ENCODE measurements around the gene ASF1B. TPM values are rescaled to one million over a fixed set of nuclear protein-coding genes. Genes with fewer than 3 reads are reported as not detected.
"Not testable (repeated sequence)": the region's sequence is repeated elsewhere in the genome, so short reads cannot be mapped to it uniquely, and the experiment has no call there.

The ASF1B gene
- total RNA-seq, 1 donor from 2014 or later, result 1.00 TPM

- DNase-seq (no peak), ATAC-seq (ENCODE audit: poor library complexity) (no peak)
- intact Hi-C loops (cut with DNase I), result no loop called here
Observed at GRCh38 chr19:14162871-14163297, 26.5 kb upstream of the ASF1B start.

- intact Hi-C loops (cut with DNase I), result no loop called here
- ATAC-seq (ENCODE audit: poor library complexity), result no peak
- no peak for DNase-seq
Observed at GRCh38 chr19:14161305-14161704, 24.9 kb upstream of the ASF1B start.

GRCh38 chr19:14160017-14160703, 23.8 kb upstream of the ASF1B start:
- no peak for DNase-seq

DNA sequence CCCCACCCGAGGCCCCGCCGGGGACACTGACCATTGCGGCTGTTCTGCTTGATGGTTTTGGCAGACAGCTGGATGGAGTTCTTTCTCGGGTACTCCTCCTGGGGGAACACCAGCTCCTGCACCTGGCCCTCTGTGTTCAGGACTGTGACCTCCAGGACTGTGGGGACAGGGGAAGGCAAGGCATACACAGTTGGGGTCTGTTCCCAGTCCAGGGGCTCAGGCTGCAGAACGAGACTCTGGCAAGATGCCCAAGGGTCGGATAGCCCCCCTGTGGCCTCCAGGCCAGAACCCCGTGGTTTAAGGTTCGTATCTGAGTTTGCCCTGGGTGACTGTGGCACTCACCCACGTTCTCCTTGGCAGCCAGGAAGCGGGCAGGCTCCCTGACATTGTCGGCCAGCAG, 22.7 kb upstream of the ASF1B start:
- no peak for ATAC-seq (ENCODE audit: poor library complexity)
- intact Hi-C loops (cut with DNase I), result no loop called here
- no peak for DNase-seq

More at GRCh38 chr19:14160017-14160703, 23.8 kb upstream of the ASF1B start:
- intact Hi-C loops (cut with DNase I), result no loop called here
- no peak for ATAC-seq (ENCODE audit: poor library complexity)

DNA sequence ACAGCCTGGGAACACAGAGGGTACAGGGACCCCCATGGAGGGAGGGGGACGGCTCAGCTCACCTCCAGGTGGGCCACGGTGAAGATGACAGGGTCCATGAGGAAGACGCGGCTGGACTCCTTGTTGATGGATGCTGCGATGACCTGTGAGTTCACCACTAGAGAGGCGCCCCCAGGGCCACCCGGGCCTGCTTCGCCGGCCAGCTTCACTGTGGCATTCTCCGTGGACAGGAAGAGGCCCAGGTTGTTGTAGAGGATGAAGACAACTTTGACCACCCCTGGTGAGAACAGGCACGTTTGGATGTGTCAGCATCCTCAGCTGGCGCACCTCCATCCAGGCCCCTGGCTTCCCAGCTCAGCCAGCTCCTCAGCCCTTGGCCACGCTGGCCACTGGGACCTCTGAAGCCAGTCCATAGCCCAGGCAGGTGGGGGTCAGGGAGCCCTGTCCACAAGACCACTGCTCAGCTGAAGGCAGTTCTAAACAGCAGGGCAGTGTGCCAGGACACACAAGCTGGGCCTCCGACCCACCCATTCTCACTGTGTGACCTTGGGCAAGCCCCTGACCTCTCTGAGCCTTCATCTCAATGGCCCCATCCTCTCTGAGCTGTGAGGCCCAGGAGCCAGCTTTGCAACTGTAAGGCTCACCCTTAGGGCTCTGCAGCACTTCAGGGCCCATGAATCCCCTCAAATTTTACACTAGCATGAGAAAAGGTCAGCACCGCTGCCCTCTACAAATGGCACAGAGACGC, 22.1 kb upstream of the ASF1B start:
- ATAC-seq (ENCODE audit: poor library complexity) (no peak), DNase-seq (no peak)
- intact Hi-C loops (cut with DNase I), result no loop called here

DNA sequence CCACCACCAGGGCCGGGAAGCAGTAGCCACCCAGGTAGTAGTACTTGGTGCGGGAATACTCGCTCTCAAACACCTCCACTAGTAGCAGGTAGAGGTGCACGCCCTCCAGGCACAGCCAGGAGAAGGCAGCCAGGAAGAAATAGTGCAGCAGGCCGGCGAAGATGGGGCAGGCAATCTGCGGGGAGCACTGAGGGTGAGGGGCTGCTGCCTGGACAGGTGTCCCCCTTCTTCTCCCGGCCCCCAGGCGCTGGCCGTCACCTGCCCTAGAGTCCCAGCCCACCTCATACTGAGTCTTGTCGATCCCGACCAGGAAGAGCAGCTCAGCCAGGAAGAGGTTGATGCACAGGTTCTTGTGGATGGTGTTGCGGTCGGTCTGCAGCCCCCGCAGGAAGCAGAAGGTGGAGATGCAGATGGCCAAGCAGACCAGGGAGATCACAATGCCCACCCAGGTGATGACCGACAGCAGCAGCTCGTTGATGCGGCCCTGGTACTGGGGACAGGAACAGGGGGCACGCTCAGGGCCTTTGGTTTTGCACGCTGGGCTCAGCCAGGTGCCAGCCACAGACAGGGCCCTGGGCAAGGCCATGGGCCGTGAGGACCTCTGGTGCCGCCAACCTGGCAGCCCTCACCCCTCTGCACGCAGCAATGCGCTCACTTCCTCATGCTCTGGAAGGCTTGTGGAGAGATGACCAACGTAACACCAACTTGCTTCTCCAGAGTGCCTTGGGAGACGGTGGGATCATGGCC, 20.8 kb upstream of the ASF1B start:
- ATAC-seq (ENCODE audit: poor library complexity), result no peak
- intact Hi-C loops (cut with DNase I), result no loop called here
- no peak for DNase-seq

DNA sequence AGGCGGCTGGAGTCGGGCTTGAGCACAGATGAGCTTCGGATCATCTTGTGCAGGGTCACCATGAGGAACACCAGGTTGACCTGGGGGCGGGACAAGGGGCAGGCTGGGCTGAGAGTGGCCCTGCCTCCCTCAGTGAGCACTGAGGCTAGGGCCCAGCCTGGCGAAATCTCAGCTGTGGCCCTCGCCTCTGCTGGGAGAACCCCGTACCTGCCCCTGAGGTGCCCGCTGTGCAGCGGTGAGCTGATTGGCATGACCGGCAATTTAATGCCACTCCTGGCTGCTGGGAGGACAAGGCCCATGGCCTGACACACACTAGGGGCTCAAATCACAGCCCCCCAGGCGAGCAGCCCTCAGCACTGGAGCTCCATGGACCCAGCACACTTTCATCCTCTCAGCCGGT, 19.7 kb upstream of the ASF1B start:
- DNase-seq (no peak), ATAC-seq (ENCODE audit: poor library complexity) (no peak)
- intact Hi-C loops (cut with DNase I), result no loop called here

GRCh38 chr19:14155371-14155770, 19.0 kb upstream of the ASF1B start:
- intact Hi-C loops (cut with DNase I), result no loop called here
- ATAC-seq (ENCODE audit: poor library complexity) (no peak), DNase-seq (no peak)

GRCh38 chr19:14152713-14153112, 16.3 kb upstream of the ASF1B start:
- no peak for ATAC-seq (ENCODE audit: poor library complexity)
- intact Hi-C loops (cut with DNase I), result no loop called here
- no peak for DNase-seq

DNA sequence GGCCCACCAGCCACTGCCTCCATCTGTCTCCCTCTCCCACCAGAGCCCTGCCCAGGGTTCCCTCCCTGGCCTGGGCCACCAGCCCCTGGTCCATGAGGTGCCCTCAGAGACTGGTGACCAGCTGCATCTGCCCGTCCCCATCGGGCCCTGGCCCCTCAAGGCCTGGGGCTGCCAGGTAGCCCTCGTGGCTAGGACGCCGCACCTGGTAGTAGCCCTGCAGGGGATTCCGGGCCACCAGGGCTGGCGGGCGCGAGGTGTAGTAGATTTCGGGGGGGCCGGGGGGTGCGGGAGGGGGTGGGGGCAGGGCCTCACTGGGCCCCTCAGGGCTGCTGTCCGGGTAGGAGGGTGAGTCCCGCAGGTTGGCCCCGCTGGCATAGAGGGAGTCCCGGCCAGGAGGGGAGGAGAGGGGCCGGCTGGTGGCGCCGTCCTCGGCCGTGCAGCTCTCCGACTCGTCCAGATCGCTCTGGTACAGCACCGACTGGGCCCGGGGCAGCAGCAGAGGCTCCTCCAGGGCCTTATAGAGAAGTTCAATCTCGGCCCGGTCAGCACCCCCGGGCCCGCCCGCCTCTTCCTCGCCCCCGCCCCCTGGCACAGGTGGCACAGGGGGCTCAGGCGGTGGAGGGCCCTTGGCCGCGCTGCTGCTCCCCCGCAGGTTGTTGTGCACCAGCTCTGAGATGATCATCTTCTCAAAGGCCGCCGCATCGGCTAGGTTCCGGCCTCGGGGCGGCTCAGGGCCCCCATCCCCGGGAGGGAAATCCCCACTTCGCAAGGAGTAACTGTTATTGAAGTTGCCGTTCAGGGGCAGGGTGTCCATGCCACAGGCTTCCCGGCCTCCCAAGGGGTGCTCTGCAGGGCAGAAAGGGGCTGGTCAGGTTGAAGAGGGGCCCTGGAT, 14.6 kb upstream of the ASF1B start:
- intact Hi-C loops (cut with DNase I), result no loop called here
- DNase-seq (no peak), ATAC-seq (ENCODE audit: poor library complexity) (no peak)

- DNase-seq (no peak), ATAC-seq (ENCODE audit: poor library complexity) (no peak)
- intact Hi-C loops (cut with DNase I), result no loop called here
Observed at GRCh38 chr19:14150041-14150769, 13.8 kb upstream of the ASF1B start.

- ATAC-seq (ENCODE audit: poor library complexity), result peak; percentile 73
- DNase-seq, result peak; percentile 92
- intact Hi-C loops (cut with DNase I), result loop anchor here (5.0 kb wide), 1 partner anchor 198 kb away; no protein-coding TSS in a partner anchor
Observed at GRCh38 chr19:14149509-14149994, 13.2 kb upstream of the ASF1B start.

DNA sequence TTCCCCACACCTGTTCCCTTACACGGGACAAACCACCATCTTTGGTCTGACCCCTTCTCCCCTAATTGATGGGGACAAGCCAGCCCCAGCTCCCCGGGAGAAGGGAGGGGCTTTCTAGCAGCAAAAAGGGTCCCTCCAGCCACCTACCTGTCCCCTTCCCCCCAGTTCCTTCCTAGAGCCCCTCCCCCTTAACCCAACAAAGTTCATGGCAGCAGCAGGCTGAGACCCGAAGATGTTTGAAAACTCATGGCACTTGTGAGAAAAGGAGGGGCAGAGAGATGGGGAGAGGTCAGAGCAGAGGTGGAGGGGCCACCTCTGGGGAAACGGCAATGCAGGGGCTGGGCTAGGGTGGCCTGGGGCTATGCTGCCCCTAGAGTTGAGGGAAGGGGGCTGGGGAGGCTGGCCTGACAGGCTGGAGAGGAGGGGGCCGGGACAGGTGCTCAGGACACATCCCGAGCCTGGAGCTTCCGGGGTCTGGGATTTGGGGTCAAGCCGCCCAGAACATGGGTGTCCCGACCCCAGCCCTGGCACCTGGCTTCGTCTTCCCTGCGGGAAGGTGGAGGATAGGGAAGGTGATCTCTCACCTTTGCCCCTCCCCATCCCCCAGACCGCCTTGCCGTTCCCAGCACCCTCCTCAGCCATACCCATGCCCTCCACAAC, 12.5 kb upstream of the ASF1B start:
- ATAC-seq (ENCODE audit: poor library complexity), result no peak
- intact Hi-C loops (cut with DNase I), result loop anchor here (5.0 kb wide), 1 partner anchor 198 kb away; no protein-coding TSS in a partner anchor
- no peak for DNase-seq

GRCh38 chr19:14147797-14148605, 11.6 kb upstream of the ASF1B start:
- peak; percentile 86 for ATAC-seq (ENCODE audit: poor library complexity)
- DNase-seq, result peak; percentile 85
- intact Hi-C loops (cut with DNase I), result loop anchor here (5.0 kb wide), 1 partner anchor 199 kb away; no protein-coding TSS in a partner anchor

GRCh38 chr19:14146789-14147216, 10.4 kb upstream of the ASF1B start:
- intact Hi-C loops (cut with DNase I), result loop anchor here (5.0 kb wide), 1 partner anchor 200 kb away; no protein-coding TSS in a partner anchor
- no peak for ATAC-seq (ENCODE audit: poor library complexity)
- no peak for DNase-seq

DNA sequence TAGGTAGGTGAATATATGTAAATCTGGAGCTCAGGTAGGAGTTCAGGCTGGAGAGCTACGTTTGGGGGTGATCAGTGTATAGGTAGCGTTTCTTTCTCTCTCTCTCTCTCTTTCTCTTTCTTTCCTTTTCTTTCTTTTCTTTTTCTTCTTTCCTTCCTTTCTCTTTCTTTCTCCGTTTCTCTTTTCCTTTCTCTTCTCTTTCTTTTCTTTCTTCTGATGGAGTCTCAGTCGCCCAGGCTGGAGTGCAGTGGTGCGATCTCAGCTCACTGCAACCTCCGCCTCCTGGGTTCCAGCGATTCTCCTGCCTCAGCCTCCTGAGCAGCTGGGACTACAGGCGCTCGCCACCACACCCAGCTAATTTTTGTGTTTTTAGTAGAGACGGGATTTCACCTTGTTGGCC, 9.8 kb upstream of the ASF1B start:
- intact Hi-C loops (cut with DNase I), result loop anchor here (5.0 kb wide), 1 partner anchor 201 kb away; no protein-coding TSS in a partner anchor
- not testable (repeated sequence) for ATAC-seq (ENCODE audit: poor library complexity); DNase-seq

Measured in Right ventricle myocardium superior (tissue), 1 donor.